22Rv1 (cell line): ENCODE measurements around the gene RAP1A.
A peak's percentile ranks its signal among the peaks of the same experiment; 100 is the strongest.

Source experiments
- H3K27ac ChIP-seq: fragments of 450-650 bp; 2 replicates; pipeline ENCODE4 v1.5.1; 2017
- CTCF ChIP-seq: fragments of 450-650 bp; IDR thresholded peaks from 2 replicates; pipeline ENCODE4 v1.5.1; 2017; ENCODE audit warnings: mild to moderate bottlenecking
- ZFX ChIP-seq: fragments of 450-650 bp; IDR thresholded peaks from 2 replicates; pipeline ENCODE4 v1.6.1; 2017; ENCODE audit warnings: antibody characterized with exemption, borderline replicate concordance

RAP1A gene

GRCh38 chr1:111742938-111743549, 123.5 kb downstream of the RAP1A start:
- H3K27ac ChIP-seq: no peak overlapping the region
- no peak for TF ChIP-seq ZFX
- TF ChIP-seq CTCF: no peak

- no peak overlapping the region for H3K27ac ChIP-seq
- no peak for TF ChIP-seq CTCF
- TF ChIP-seq ZFX: no peak
Observed at GRCh38 chr1:111743679-111744101, 124.1 kb downstream of the RAP1A start.

GRCh38 chr1:111745675-111746613, 126.4 kb downstream of the RAP1A start:
- TF ChIP-seq ZFX (no peak), CTCF (no peak)
- no peak overlapping the region for H3K27ac ChIP-seq

GRCh38 chr1:111746614-111746999, 127.0 kb downstream of the RAP1A start:
- H3K27ac ChIP-seq: no peak overlapping the region
- TF ChIP-seq ZFX (no peak), CTCF (no peak)

- TF ChIP-seq ZFX (no peak), CTCF (peak; percentile 77)
Observed at GRCh38 chr1:111747282-111747734, 127.7 kb downstream of the RAP1A start.

GRCh38 chr1:111747947-111748346, 128.4 kb downstream of the RAP1A start:
- H3K27ac ChIP-seq: no peak overlapping the region
- no peak for TF ChIP-seq ZFX

More at GRCh38 chr1:111747282-111747734, 127.7 kb downstream of the RAP1A start:
- H3K27ac ChIP-seq: no peak overlapping the region

- no peak for TF ChIP-seq ZFX
- TF ChIP-seq CTCF: no peak
- no peak overlapping the region for H3K27ac ChIP-seq
Observed at GRCh38 chr1:111749628-111750027, 130.0 kb downstream of the RAP1A start.
